Pancreas (tissue), 10 donors: ENCODE data around the gene DENND1A. TPM values are rescaled to one million over a fixed set of nuclear protein-coding genes. Genes with fewer than 3 reads are reported as not detected.
A peak's percentile ranks its signal among the peaks of the same experiment; 100 is the strongest.

Experiments used
- ATAC-seq, 4 donors: fragments of 200-7000 bp; cut with Tn5 transposase; one replicate each; pipeline versions ENCODE4 v1.8.0 to v1.9.1; 2020; ENCODE audit warnings: mild to moderate bottlenecking in 4 of 4, moderate library complexity in 4 of 4
- DNase-seq, 6 donors: peaks; one replicate each; pipeline ENCODE4 v3.0.0-alpha.2; 2020
- FAIRE-seq: peaks from 2 replicates; lab custom pipeline; 2012; peaks lifted over from hg19 to GRCh38; lab: Jason Lieb, UNC
- H3K27ac ChIP-seq, 4 donors: fragments of 200-600 bp; sonication (generic); 1 replicate in 3 of 4; 2 replicates in 1 of 4; pipeline versions ENCODE4 v1.5.0 to v1.8.0; 2020
- H3K27me3 ChIP-seq, 4 donors: fragments of 200-600 bp; one replicate each; pipeline ENCODE4 v1.8.0; 2021
- H3K36me3 ChIP-seq, 3 donors: fragments of 200-600 bp; sonication (generic) in 1 of 3; one replicate each; pipeline versions ENCODE4 v1.5.0 to v1.8.0; 2020 to 2021
- H3K4me1 ChIP-seq, 3 donors: fragments of 200-600 bp; one replicate each; pipeline ENCODE4 v1.8.0; 2021
- H3K4me3 ChIP-seq, 4 donors: fragments of 200-600 bp; sonication (generic) in 2 of 4; one replicate each; pipeline versions ENCODE4 v1.5.0 to v1.8.0; 2020 to 2021
- H3K9me3 ChIP-seq, 4 donors: fragments of 200-600 bp; one replicate each; pipeline ENCODE4 v1.8.0; 2021
- CTCF ChIP-seq, 4 donors: fragments of 200-600 bp; sonication (generic) in 3 of 4; IDR thresholded peaks; one replicate each; pipeline versions ENCODE4 v1.5.0 to v1.8.0; 2021; ENCODE audit warnings: antibody characterized with exemption in 4 of 4
- WGBS, 2 donors: extraction: QIAGEN DNeasy Blood & Tissue Kit; methylation state at CpG; one replicate each; pipeline ENCODE4 v1.1.7; 2013; 5-methylcytosine and 5-hydroxymethylcytosine counted together
- intact Hi-C, 3 donors: fragments of 100-400 bp; cut with DNase I; formaldehyde crosslinking; loops; one replicate each; pipeline versions ENCODE4 v1.11.1 to v1.14.2; 2022
- polyA plus RNA-seq, 2 donors: library from polyadenylated mRNA; stranded (reverse); fragments of 200-250 nt; gene quantifications; one replicate each; pipeline ENCODE4 v1.2.3, GENCODE V29; 2013
- total RNA-seq, 6 donors: library from RNA; stranded (reverse); fragmentation: NEBNext Ultra II Directional in 4 of 6; extraction: Animal tissue kit (Norgen Biotek cat#: 25700) in 4 of 6; gene quantifications; one replicate each; pipeline versions ENCODE4 v1.2.1 to v1.2.4, GENCODE V29; 2021 to 2023
- donor health status: healthy with polysubstance abuse.
- donor health status: DM: no; HTN: no; CAD: no; lungs with moderate emphysema.
- donor health status: DM: no; HTN: no; CAD: no.
- donor health status: control.
- donor health status: control.
- donor health status: Bipolar disorder and iron deficiency.
- donor health status: DM: yes; HTN: yes; CAD: no.
- donor health status: DM: no; HTN: no; CAD: no.
- donor health status: DM: no; HTN: no; CAD: no.
- donor health status: DM: yes; HTN: yes; CAD: no.

DENND1A gene
- total and polyA plus RNA-seq, 8 donors = 4.5 to 8.3 (median 5.6) TPM

- no peak for ATAC-seq
- DNase-seq = no peak
- no peaks in the 10 kb centered on the region for H3K9me3 ChIP-seq
- no peaks in the 10 kb centered on the region for H3K4me1 ChIP-seq
- no peak for FAIRE-seq
- intact Hi-C loops = no loop called here
- 93 to 94% methylated on average over 9 to 10 of the region's 10 CpGs for WGBS, 2 donors
- TF ChIP-seq CTCF (IDR thresholded peaks at IDR 0.05) = no peak
- H3K27me3 ChIP-seq = no peaks in the 10 kb centered on the region
- H3K4me3 ChIP-seq = no peak overlapping the region
- no peak overlapping the region for H3K27ac ChIP-seq
- no peaks in the 10 kb centered on the region for H3K36me3 ChIP-seq
Measured at GRCh38 chr9:123551734-123552133, 378.2 kb downstream of the DENND1A start.

GRCh38 chr9:123550797-123551196 is 379.1 kb downstream of the DENND1A start:
- TF ChIP-seq CTCF (IDR thresholded peaks at IDR 0.05) = no peak
- no peak for DNase-seq
- WGBS, 2 donors = 78% methylated on average over 5 of the region's 5 CpGs
- H3K27me3 ChIP-seq = no peaks in the 10 kb centered on the region
- intact Hi-C loops = no loop called here
- H3K4me3 ChIP-seq = no peak overlapping the region
- H3K4me1 ChIP-seq = no peaks in the 10 kb centered on the region
- H3K27ac ChIP-seq = no peak overlapping the region
- H3K9me3 ChIP-seq = no peaks in the 10 kb centered on the region
- FAIRE-seq = no peak
- H3K36me3 ChIP-seq = no peaks in the 10 kb centered on the region
- no peak for ATAC-seq

DNA sequence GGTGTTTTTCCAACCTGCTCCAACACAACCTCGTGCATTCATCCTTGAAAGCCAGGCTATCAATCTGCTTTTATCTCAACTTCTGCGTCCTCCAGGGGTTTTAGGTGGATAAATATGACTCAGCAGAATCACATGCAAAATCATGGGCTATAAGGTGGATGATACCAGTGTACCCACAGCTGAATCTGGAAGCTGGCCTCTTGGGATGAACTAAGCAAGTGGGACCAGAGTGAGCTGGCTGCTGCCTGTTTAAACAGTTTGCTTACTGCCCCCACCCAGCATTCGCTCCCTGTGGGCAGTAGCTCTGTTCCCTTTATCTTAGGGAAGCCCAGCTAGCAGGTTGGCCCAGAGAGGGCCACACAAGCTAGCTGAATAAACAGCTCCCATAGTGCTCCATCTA is 379.9 kb downstream of the DENND1A start:
- Histone ChIP-seq H3K36me3 (no peaks in the 10 kb centered on the region), H3K27ac (no peak overlapping the region), H3K27me3 (no peaks in the 10 kb centered on the region), H3K4me1 (no peaks in the 10 kb centered on the region), H3K9me3 (no peaks in the 10 kb centered on the region), H3K4me3 (no peak overlapping the region)
- intact Hi-C loops = no loop called here
- FAIRE-seq (no peak), ATAC-seq (no peak), DNase-seq (no peak)
- WGBS, 2 donors = 53 to 54% methylated on average over 3 of the region's 3 CpGs
- TF ChIP-seq CTCF (IDR thresholded peaks at IDR 0.05) = no peak

DNA sequence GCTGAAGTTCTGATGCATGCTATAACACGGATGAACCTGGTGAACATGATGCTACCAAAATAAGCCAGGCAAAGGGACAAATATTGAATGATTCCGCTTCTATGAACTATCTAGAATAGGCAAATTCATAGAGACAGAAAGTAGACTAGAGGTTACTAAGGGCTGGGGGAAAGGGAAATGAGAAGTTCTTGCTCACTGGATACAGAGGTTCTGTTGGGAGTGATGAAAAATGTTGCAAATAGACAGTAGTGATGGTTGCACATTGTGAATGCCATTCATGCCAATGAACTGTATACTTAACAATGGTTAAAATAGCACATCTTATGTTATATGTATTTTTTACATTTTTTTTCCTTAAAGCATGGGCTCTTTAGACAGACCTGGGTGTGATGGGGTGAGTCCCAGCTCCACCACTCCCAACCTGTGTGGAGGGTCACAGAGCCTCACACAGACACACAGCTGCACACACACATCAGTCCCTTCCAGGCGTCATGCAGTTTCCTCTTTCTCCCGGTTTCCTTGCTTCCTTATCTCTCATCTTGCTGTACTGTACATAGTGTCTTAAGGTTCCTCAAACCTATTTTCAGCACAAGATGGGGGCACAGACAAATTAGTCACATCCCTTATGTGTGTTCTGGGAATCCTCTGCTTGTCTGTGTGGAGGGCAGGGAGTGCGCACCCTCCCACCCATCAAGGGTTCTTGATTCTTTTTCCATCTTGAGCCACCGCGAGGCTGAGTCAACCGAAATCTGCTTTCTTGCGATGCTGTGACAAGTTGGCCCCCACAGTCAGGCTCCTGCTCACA is 381.0 kb downstream of the DENND1A start:
- Histone ChIP-seq H3K4me3 (no peak overlapping the region), H3K9me3 (no peaks in the 10 kb centered on the region), H3K27ac (no peak overlapping the region), H3K4me1 (no peaks in the 10 kb centered on the region), H3K36me3 (no peaks in the 10 kb centered on the region), H3K27me3 (no peaks in the 10 kb centered on the region)
- no peak for FAIRE-seq
- WGBS, 2 donors = 82 to 92% methylated on average over 9 of the region's 9 CpGs
- DNase-seq = no peak
- TF ChIP-seq CTCF (IDR thresholded peaks at IDR 0.05) = no peak
- ATAC-seq = peak in 2 of 4 donors; percentile 36 to 52
- intact Hi-C loops = loop anchor here in 1 of 3 donors (10.0 kb wide), 1 partner anchor 486 kb away; no protein-coding TSS in a partner anchor
